Kidney (tissue), 14 donors: ENCODE results near the gene COL23A1. TPM values are rescaled to one million over a fixed set of nuclear protein-coding genes. Genes with fewer than 3 reads are reported as not detected.

Experiments used
- DNase-seq, 5 donors: peaks; one replicate each; pipeline ENCODE4 v3.0.0-alpha.2; 2013 to 2020
- FAIRE-seq: peaks from 2 replicates; lab custom pipeline; 2012; peaks lifted over from hg19 to GRCh38; lab: Jason Lieb, UNC
- H3K27ac ChIP-seq, 2 donors: one replicate each; pipeline ENCODE4 v1.7.0; 2013; ENCODE audit warnings: low read depth in 2 of 2, low read length in 2 of 2, inconsistent platforms in 1 of 2
- H3K27me3 ChIP-seq: one replicate; pipeline ENCODE4 v1.7.1; 2013; ENCODE audit warnings: low read length, inconsistent platforms; ENCODE audit not compliant: control insufficient read depth, insufficient read depth
- H3K36me3 ChIP-seq, 3 donors: one replicate each; pipeline versions ENCODE4 v1.7.0 to v1.7.1; 2013; ENCODE audit warnings: low read length in 3 of 3, control low read depth in 1 of 3, inconsistent platforms in 1 of 3; ENCODE audit not compliant: insufficient read depth in 3 of 3, control insufficient read depth in 2 of 3
- H3K4me1 ChIP-seq, 3 donors: one replicate each; pipeline versions ENCODE4 v1.7.0 to v1.7.1; 2013; ENCODE audit warnings: low read length in 3 of 3, inconsistent platforms in 1 of 3, low read depth in 1 of 3; ENCODE audit not compliant: control insufficient read depth in 2 of 3, insufficient read depth in 2 of 3
- H3K4me3 ChIP-seq, 3 donors: one replicate each; pipeline versions ENCODE4 v1.7.0 to v1.8.1; 2013; ENCODE audit warnings: low read length in 3 of 3, control low read depth in 1 of 3, inconsistent platforms in 1 of 3
- H3K9ac ChIP-seq, 3 donors: one replicate each; pipeline versions ENCODE4 v1.7.0 to v1.7.1; 2013; ENCODE audit warnings: low read length in 3 of 3, control low read depth in 1 of 3, inconsistent platforms in 1 of 3
- H3K9me3 ChIP-seq, 3 donors: one replicate each; pipeline versions ENCODE4 v1.7.0 to v1.7.1; 2013; ENCODE audit warnings: low read length in 3 of 3, control low read depth in 1 of 3, inconsistent platforms in 1 of 3; ENCODE audit not compliant: control insufficient read depth in 2 of 3, insufficient read depth in 1 of 3
- CTCF ChIP-seq: IDR thresholded peaks from 3 replicates; pipeline ENCODE4 v1.5.1; 2012; ENCODE audit warnings: mild to moderate bottlenecking, moderate library complexity, borderline replicate concordance; ENCODE audit not compliant: insufficient read depth; ENCODE audit errors: extremely low read depth
- intact Hi-C: fragments of 100-400 bp; cut with DNase I; formaldehyde crosslinking; loops from one replicate; pipeline ENCODE4 v1.11.1; 2022
- polyA plus RNA-seq: library from polyadenylated mRNA; stranded (reverse); fragments of 350-450 nt; fragmentation: Illumina TruSeq; extraction: RNeasy Lipid Tissue Mini Kit (QIAGEN cat#74804); gene quantifications from one replicate; pipeline ENCODE4 v1.2.3, GENCODE V29; 2014; ENCODE audit warnings: low read depth, low replicate concordance; ENCODE audit not compliant: insufficient read depth
- total RNA-seq: library from RNA; stranded (reverse); fragmentation: NEBNext Ultra II Directional; extraction: Animal tissue kit (Norgen Biotek cat#: 25700); gene quantifications from one replicate; pipeline ENCODE4 v1.2.1, GENCODE V29; 2021
- donor health status: control.
- donor health status: control.
- donor health status: control.
- donor health status: control.
- donor health status: control.
- donor health status: DM: yes; HTN: yes; CAD: no.
- donor health status: Normal renal cell carcinoma (clear cell type).

Gene COL23A1
- total and polyA plus RNA-seq, 2 donors from 2014 or later, result 4.1 to 8.7 TPM

DNA sequence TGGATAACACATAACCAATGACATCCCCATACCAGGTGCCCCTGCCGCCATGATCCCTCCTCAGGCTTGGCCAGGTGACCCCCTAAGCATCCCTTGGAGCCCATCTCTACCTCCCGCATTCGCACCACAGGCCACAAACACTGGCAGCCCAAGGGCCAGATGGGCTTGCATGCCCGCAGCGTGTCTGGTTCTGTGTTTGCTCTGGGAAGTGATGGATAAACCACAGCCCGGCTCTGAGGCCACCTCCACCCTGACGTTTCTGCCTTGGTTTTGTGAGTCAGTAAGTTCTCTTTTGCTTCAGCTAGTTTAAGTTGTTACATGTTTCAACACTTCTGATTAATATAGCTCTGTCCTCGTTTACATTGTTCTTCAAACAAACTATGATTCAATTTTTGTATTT is 185.2 kb downstream of the COL23A1 start:
- Histone ChIP-seq H3K9ac (no peak overlapping the region), H3K9me3 (peaks cover 0 to 14% (median 0%) of the 10 kb centered on the region in 3 donors), H3K36me3 (no peaks in the 10 kb centered on the region), H3K4me3 (no peak overlapping the region), H3K27ac (no peak overlapping the region), H3K4me1 (no peaks in the 10 kb centered on the region), H3K27me3 (no peaks in the 10 kb centered on the region)
- TF ChIP-seq CTCF, result no peak
- DNase-seq (peak in 1 of 5 donors; percentile 25), FAIRE-seq (no peak)
- intact Hi-C loops, result no loop called here

GRCh38 chr5:178403956-178404600 is 186.1 kb downstream of the COL23A1 start:
- intact Hi-C loops, result no loop called here

DNA sequence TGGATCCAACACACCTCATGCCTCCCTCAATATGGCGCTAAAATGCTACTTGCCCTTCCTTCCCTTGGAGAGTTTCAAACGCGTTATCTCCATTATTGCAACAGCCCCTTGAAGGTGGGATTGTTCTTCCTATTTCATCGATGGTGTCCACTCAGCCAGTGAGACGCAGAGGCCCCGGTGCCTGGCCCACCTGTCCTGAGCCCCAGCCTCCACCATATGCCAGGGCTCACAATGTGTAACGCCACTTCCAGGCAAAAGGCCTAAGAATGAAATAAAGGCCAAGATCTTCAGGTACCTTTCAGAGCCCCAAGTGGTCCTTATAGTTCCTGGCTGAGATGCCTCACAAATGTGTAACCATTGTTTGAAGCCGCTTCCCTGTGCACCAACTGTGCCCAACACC is 186.8 kb downstream of the COL23A1 start:
- no peaks in the 10 kb centered on the region for H3K27me3 ChIP-seq
- FAIRE-seq (no peak), DNase-seq (peak in 1 of 5 donors; percentile 30)
- H3K9me3 ChIP-seq, result peaks cover 0 to 10% (median 0%) of the 10 kb centered on the region in 3 donors
- H3K4me1 ChIP-seq, result no peaks in the 10 kb centered on the region
- H3K36me3 ChIP-seq, result no peaks in the 10 kb centered on the region
- TF ChIP-seq CTCF, result no peak
- intact Hi-C loops, result no loop called here
- H3K4me3 ChIP-seq, result no peak overlapping the region
- H3K9ac ChIP-seq, result no peak overlapping the region
- H3K27ac ChIP-seq, result no peak overlapping the region

More at GRCh38 chr5:178403956-178404600, 186.1 kb downstream of the COL23A1 start:
- peaks cover 0 to 12% (median 0%) of the 10 kb centered on the region in 3 donors for H3K9me3 ChIP-seq
- DNase-seq (peak in 1 of 5 donors; percentile 29), FAIRE-seq (no peak)
- no peaks in the 10 kb centered on the region for H3K27me3 ChIP-seq
- no peaks in the 10 kb centered on the region for H3K36me3 ChIP-seq
- no peak overlapping the region for H3K9ac ChIP-seq
- no peaks in the 10 kb centered on the region for H3K4me1 ChIP-seq
- TF ChIP-seq CTCF, result no peak
- no peak overlapping the region for H3K4me3 ChIP-seq
- H3K27ac ChIP-seq, result no peak overlapping the region

DNA sequence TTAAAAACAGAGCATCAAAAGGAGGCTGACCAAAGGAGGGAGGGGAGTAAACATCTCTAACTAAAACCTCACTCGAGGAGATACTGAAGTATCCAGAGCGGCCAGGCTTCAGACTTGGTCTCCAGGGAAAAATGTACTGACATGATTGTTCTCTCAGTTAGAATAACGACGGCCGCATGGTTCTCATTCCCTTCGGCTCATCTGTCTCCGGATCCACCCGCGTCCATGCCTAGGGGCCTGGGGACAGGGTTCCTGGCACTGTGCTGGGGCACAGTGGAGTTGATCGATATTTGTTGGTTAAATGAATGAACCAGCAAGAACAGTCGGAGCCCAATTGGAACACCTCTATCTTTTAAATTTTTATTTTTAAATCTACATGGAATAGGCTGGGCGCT is 190.5 kb downstream of the COL23A1 start:
- H3K27me3 ChIP-seq, result no peaks in the 10 kb centered on the region
- H3K9me3 ChIP-seq, result no peaks in the 10 kb centered on the region
- no peak for TF ChIP-seq CTCF
- no peaks in the 10 kb centered on the region for H3K4me1 ChIP-seq
- H3K9ac ChIP-seq, result no peak overlapping the region
- intact Hi-C loops, result no loop called here
- FAIRE-seq (no peak), DNase-seq (peak in 1 of 5 donors; percentile 4)
- H3K36me3 ChIP-seq, result no peaks in the 10 kb centered on the region
- no peak overlapping the region for H3K27ac ChIP-seq
- no peak overlapping the region for H3K4me3 ChIP-seq
